GM23338 (cell line): ENCODE measurements around the gene ANKFN1.

Source experiments
- CREB1 ChIP-seq: fragments of 250-450 bp; sonication (Bioruptor Pico); IDR thresholded peaks from 2 replicates; pipeline ENCODE4 v1.5.0; 2020; ENCODE audit warnings: low read depth, mild to moderate bottlenecking, moderate library complexity
- EZH2 ChIP-seq: fragments of 200-600 bp; sonication (generic); IDR thresholded peaks from one replicate; pipeline ENCODE4 v1.8.0; 2017; ENCODE audit warnings: antibody characterized with exemption, mild to moderate bottlenecking, low read depth; ENCODE audit not compliant: unreplicated experiment
- EZH2phosphoT487 ChIP-seq: fragments of 200-600 bp; sonication (generic); IDR thresholded peaks from one replicate; pipeline ENCODE4 v1.8.1; 2018; ENCODE audit warnings: antibody characterized with exemption; ENCODE audit not compliant: unreplicated experiment
- JUNB ChIP-seq: IDR thresholded peaks from one replicate; pipeline ENCODE4 v1.6.1; 2016; ENCODE audit warnings: antibody characterized with exemption; ENCODE audit not compliant: unreplicated experiment
- POLR2AphosphoS5 ChIP-seq: IDR thresholded peaks from 2 replicates; pipeline ENCODE4 v1.6.1; 2016; ENCODE audit warnings: antibody characterized with exemption, low read depth
- ZNF114 ChIP-seq: fragments of 250-450 bp; sonication (Bioruptor Pico); IDR thresholded peaks from 2 replicates; pipeline ENCODE4 v1.5.0; 2020; ENCODE audit warnings: mild to moderate bottlenecking, moderate library complexity
- ZNF331 ChIP-seq: fragments of 250-450 bp; sonication (Bioruptor Pico); IDR thresholded peaks from 2 replicates; pipeline ENCODE4 v1.5.0; 2020; ENCODE audit warnings: low read depth, mild to moderate bottlenecking, moderate library complexity
- TF ChIP-seq, protein P1 (sequence below), 2 experiments: fragments of 200-600 bp in 1 of 2; sonication (generic) in 1 of 2; conservative IDR thresholded peaks; 2 replicates each; pipeline versions ENCODE4 v1.5.1 to v1.6.1; 2016 to 2017; ENCODE audit warnings: antibody characterized with exemption in 2 of 2, low read depth in 2 of 2, mild to moderate bottlenecking in 2 of 2, moderate library complexity in 1 of 2

DNA sequence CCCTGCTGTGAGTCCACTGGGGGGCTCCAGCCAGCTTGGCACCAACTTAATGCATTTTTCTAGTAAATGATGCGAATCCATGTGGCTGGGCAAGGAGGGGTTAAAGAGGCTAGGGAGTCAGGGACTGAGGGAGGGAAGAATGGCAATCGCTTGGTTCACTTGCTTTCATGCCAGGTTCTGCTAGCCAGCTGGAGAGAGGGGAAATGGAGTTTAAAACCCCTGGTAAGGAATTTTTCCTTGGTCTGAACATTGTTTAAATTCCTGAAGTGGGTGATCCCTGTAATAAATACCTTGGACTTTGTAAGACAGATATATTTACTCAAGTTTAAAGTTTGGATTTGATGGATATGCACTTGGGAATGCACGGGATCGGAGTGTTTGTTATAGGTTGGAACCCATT lies 22.8 kb downstream of the ANKFN1 start:
- TF ChIP-seq, protein P1, sequence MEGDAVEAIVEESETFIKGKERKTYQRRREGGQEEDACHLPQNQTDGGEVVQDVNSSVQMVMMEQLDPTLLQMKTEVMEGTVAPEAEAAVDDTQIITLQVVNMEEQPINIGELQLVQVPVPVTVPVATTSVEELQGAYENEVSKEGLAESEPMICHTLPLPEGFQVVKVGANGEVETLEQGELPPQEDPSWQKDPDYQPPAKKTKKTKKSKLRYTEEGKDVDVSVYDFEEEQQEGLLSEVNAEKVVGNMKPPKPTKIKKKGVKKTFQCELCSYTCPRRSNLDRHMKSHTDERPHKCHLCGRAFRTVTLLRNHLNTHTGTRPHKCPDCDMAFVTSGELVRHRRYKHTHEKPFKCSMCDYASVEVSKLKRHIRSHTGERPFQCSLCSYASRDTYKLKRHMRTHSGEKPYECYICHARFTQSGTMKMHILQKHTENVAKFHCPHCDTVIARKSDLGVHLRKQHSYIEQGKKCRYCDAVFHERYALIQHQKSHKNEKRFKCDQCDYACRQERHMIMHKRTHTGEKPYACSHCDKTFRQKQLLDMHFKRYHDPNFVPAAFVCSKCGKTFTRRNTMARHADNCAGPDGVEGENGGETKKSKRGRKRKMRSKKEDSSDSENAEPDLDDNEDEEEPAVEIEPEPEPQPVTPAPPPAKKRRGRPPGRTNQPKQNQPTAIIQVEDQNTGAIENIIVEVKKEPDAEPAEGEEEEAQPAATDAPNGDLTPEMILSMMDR (conservative IDR thresholded peaks at IDR 0.05; ENCODE audit: low read depth in 2 of 2): no peak
- TF ChIP-seq EZH2 (no peak), EZH2phosphoT487 (no peak), ZNF331 (no peak), POLR2AphosphoS5 (no peak), CREB1 (no peak), JUNB (no peak), ZNF114 (CRISPR knock-in tag) (no peak)
